IPS-NIHi11 (cell line): ENCODE measurements around the gene MYO15A.

ENCODE experiments used
- DNase-seq: peaks from one replicate; pipeline ENCODE4 v3.0.0; 2012; ENCODE audit warnings: mixed read lengths, low spot score

The MYO15A gene

DNA sequence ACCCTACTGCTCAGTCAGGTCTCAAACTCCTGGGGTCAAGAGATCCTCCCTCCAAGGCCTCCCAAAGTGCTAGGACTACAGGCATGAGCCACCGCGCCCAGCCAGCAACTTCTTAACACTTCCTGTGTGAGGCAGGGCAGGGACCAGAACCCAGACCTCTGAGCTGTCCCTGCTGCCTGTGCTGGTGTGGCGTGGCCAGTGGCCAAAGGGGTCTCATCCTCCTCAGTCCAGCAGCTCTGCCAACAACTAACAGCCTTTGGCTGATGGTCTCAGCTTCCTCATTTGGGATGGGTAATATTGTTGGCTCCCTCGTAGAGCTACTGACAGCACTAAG is 115.5 kb downstream of the MYO15A start:
- no peak for DNase-seq

DNA sequence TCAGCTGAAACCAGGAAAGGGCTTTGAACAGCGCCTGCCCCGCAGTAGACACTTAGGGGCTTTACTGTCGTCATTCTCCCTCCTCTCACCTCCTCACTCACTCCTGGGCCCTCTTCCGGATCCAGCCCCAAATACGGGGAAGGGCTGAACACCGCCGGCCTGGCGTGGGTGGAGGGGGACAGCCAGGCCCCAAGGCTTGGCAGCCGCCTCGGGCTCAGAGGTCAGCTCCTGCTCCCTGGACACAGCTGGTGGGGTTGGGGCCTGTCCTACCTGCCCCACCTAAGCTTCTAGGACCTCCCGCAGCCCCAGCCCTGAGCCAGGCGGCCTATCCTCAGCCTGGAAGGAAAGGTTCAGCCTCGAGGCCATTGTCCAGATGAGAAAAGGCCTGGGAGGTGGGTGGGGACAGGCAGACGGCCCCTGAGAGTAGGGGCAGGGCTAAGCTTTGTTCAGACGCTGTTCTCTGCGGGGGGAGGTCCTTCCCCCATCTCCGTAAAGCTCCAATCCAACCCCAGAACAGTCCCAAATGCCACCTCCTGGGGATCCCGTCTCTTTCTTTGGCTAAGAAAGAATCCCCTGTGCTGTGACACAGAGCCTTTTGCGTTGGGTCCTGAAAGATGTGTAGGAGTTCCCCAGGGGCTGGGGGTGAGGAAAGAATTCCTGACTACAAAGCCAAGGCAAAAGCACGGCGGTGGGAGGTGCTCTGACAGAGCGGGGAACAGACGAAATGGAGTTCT is 116.0 kb downstream of the MYO15A start:
- peak; percentile 80 for DNase-seq

DNA sequence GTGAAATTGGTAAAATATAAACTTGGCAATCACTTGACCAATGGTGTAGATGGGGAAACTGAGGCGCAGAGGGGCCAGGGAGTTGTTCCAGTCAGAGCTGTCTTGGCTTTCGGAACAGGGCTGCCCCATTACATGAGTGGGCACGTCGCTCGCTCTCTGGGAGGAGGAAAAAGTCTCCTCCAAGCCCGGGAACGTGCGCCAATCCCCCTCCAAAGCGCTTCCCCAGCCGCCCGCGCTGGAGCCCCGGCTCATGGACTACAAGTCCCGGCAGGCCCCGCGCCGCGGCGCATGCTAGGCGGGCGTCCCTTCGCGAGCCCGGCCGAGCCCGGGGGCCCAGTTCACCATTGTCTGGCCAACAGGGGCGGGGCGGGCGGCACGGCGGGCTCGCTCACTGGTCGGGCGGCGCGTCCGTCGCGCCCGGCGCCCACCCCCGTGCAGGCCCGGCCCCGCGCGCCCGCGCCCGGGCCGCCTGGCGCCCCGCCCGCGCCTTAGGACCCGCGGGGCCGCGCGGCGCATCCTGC is 116.6 kb downstream of the MYO15A start, which contains the start of gene LLGL1:
Gene LLGL1 (plus strand): TSS at position 515 of the 521 bp plus-strand sequence. CDS start 48 bp downstream, outside the sequence.
- peak; percentile 99 for DNase-seq

DNA sequence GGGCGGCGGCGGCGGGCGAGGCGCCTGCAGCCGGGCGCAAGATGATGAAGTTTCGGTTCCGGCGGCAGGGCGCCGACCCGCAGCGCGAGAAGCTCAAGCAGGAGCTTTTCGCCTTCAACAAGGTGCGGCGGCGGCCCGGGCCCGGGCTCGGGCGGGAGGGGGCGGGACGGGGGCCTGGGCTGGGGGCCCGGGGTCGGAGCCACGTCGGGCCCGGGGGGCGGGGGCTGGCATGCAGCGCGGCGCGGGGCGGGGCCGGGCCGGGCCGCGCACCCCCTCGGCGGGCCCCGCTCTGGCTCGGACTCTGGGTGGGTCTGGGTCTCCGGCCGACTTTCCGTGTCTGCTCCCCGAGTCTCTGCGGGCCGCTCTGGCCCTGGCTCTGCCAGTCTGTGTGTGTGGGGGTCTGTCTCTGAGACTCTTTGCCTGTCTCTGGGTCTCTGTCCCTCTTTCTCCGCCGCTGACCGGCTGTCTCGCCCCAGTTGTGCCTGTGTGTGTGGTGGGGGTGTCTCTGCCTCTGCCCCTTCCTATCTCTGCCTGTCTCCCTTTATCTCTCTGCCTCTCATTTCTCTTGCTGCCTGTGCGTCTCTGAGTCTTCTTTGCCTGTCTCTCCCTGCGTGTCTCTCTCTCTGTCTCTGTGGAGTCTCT is 117.2 kb downstream of the MYO15A start:
- DNase-seq = no peak

DNA sequence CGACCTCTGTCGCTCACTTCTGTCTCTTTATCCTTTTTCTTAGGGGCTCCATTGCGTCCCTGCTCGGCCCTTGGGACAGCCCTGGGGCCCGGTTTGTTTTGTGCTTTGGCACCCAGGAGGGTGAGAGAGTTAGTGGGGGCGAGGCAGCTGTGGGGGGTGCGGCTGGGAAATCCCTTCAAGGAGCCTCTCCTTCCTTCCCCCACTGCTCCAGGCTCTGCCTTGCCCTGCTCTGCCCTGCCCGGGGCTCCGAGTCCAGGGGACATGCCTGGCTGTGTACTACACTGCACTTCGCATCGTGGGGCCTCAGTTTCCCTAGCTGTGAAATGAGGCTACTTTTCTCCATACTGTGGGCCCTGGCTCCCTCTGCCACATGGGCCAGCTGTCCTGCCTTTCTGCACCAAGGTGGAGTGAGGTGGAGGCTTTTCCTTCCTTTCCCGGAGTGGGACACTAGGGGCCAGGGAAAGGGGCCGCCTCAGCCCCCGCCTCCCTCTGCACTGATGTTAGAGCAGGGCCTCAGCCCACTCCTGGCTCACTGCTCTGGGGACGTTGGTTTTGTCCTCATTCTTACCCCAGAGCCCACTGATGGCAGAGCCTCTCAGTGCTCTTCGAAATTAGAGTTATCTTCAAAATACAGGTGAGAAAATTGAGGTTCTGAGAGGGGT is 117.9 kb downstream of the MYO15A start:
- no peak for DNase-seq

DNA sequence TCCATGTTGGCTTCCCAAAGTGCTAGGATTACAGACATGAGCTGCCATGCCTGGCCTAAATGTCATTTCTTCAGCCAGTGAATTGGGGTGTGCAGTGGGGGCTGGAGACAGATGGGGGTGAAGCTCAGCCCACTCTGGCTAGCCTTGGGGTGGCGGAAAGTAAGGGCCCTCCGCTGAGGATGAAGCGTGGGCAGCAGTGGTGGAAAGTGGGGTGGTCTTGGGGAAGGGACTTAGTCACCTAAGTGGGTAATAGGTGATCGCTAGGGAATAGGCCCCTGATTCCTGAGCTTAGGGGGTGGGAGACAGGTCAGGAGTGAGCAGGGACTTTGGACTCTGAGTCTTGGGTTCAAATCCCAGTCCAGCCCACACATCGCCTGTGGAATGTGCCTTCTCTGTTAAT is 119.1 kb downstream of the MYO15A start:
- no peak for DNase-seq

DNA sequence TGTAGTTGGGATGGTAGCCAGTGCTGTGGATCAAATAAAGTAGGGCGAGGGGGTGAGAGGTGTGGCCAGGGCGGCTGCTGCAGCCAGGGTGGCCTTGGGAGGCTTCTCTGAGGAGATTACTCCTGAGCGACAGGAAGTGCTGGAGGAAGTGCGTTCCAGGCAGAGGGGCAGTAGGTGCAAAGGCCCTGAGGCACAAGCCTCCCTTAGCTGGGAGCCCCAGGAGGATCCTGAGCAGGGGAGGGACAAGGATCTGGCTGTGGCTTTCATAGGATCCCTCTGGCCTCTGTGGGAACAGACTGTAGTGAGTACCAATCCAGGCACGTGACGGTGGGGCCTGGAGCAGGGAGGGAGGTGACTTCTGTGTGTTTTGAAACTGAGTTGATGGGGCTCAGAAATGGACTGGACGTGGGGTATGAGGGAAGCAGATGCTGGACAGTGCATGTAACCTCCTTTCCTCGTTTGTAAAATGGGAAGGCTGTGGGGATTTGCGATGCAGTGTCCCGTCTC is 119.7 kb downstream of the MYO15A start:
- no peak for DNase-seq

DNA sequence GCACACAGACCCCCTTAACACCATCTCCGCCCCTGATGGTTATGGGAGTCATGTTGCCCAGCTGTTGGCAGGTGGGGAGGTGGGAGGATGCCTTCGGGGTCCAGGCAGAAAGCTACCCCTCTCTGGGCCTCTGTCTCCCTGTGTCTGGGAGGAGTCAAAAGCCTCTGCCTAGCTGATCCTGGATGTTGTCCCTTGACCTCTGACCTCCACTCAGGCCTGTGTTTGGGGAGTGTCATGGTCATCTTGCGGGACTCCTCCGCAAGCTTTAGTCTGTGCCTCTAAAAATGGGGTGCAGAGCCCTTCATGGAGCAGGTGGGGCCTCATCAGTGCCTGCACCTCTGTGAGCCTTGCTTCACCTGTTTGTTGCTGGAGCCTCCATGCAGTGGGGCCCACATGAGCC is 120.7 kb downstream of the MYO15A start:
- no peak for DNase-seq
